H1 (cell line): ENCODE results near the gene WASHC3. TPM values are rescaled to one million over a fixed set of nuclear protein-coding genes. Genes with fewer than 3 reads are reported as not detected.

ENCODE experiments used
- CTCF ChIA-PET: fragments of 300-600 bp; sonication (Branson Sonifier 250); formaldehyde crosslinking; loops from one replicate; lab custom pipeline; 2021; ENCODE audit not compliant: partially characterized antibody; lab: Charles Lee
- POLR2A ChIA-PET: fragments of 300-600 bp; sonication (Branson Sonifier 250); formaldehyde crosslinking; loops from one replicate; lab custom pipeline; 2021; ENCODE audit warnings: inconsistent platforms; ENCODE audit not compliant: partially characterized antibody; lab: Charles Lee
- DNase-seq, 2 experiments: peaks; one replicate each; pipeline versions ENCODE4 v3.0.0 to v3.0.0-alpha.2; 2010 to 2022; ENCODE audit warnings: low spot score in 2 of 2, low read depth in 1 of 2, mixed read lengths in 1 of 2
- FAIRE-seq: peaks from 2 replicates; lab custom pipeline; 2011; peaks lifted over from hg19 to GRCh38; lab: Jason Lieb, UNC
- H2AFZ ChIP-seq: 2 replicates; pipeline ENCODE4 v1.8.1; 2012; ENCODE audit warnings: low read length, inconsistent platforms
- H2AK5ac ChIP-seq: 2 replicates; pipeline ENCODE4 v1.6.1; 2013; ENCODE audit warnings: low read depth, low read length
- H2BK120ac ChIP-seq: replicated peaks from 2 replicates; pipeline ENCODE3; 2013; ENCODE audit warnings: low read depth, low read length, inconsistent platforms
- H2BK12ac ChIP-seq: 2 replicates; pipeline ENCODE4 v1.6.1; 2013; ENCODE audit warnings: low read depth, low read length
- H2BK15ac ChIP-seq: 2 replicates; pipeline ENCODE4 v1.6.1; 2013; ENCODE audit warnings: low read length
- H2BK20ac ChIP-seq: 2 replicates; pipeline ENCODE4 v1.6.1; 2013; ENCODE audit warnings: low read length
- H2BK5ac ChIP-seq: 2 replicates; pipeline ENCODE4 v1.6.1; 2013; ENCODE audit warnings: low read depth, low read length
- H3K14ac ChIP-seq: 2 replicates; pipeline ENCODE4 v1.6.1; 2013; ENCODE audit warnings: inconsistent platforms; ENCODE audit not compliant: insufficient read length
- H3K18ac ChIP-seq: 2 replicates; pipeline ENCODE4 v1.6.1; 2013; ENCODE audit warnings: low read length; ENCODE audit errors: extremely low read depth
- H3K23ac ChIP-seq: 2 replicates; pipeline ENCODE4 v1.6.1; 2013; ENCODE audit warnings: inconsistent platforms; ENCODE audit not compliant: insufficient read length
- H3K23me2 ChIP-seq: 2 replicates; pipeline ENCODE4 v1.6.1; 2013; ENCODE audit warnings: low read depth, low read length
- H3K27ac ChIP-seq: 2 replicates; pipeline ENCODE4 v1.6.1; 2011; ENCODE audit warnings: low read depth, low read length, inconsistent platforms
- H3K27me3 ChIP-seq, 4 experiments: replicated peaks in 1 of 4; 1 replicate in 1 of 4; 2 replicates in 3 of 4; pipeline versions ENCODE4 v1.6.1 to v1.8.1; 2011 to 2013; ENCODE audit warnings: low read length in 3 of 4, mild to moderate bottlenecking in 3 of 4, inconsistent platforms in 2 of 4, mixed read lengths in 2 of 4, moderate library complexity in 1 of 4; ENCODE audit not compliant: control insufficient read depth in 3 of 4, insufficient read depth in 3 of 4; ENCODE audit errors: extremely low read depth in 1 of 4
- H3K36me3 ChIP-seq, 4 experiments: 2 replicates each; pipeline versions ENCODE4 v1.6.1 to v1.8.1; 2011 to 2013; ENCODE audit warnings: mild to moderate bottlenecking in 4 of 4, low read length in 3 of 4, moderate library complexity in 2 of 4, control low read depth in 1 of 4, inconsistent platforms in 1 of 4; ENCODE audit not compliant: insufficient read depth in 4 of 4, control insufficient read depth in 2 of 4
- H3K4ac ChIP-seq: replicated peaks from 2 replicates; pipeline ENCODE3; 2013; ENCODE audit warnings: low read length, low read depth, mixed read lengths, inconsistent platforms; ENCODE audit not compliant: insufficient read length
- H3K4me1 ChIP-seq, 4 experiments: replicated peaks in 1 of 4; 1 replicate in 1 of 4; 2 replicates in 3 of 4; pipeline versions ENCODE4 v1.6.1 to v1.8.1; 2011 to 2013; ENCODE audit warnings: low read length in 3 of 4, inconsistent platforms in 2 of 4, mixed read lengths in 1 of 4; ENCODE audit not compliant: insufficient read depth in 4 of 4, control insufficient read depth in 3 of 4
- H3K4me2 ChIP-seq, 2 experiments: 2 replicates each; pipeline versions ENCODE4 v1.6.1 to v1.8.1; 2011 to 2013; ENCODE audit warnings: low read depth in 2 of 2, low read length in 2 of 2, control low read depth in 1 of 2, inconsistent platforms in 1 of 2, mild to moderate bottlenecking in 1 of 2; ENCODE audit not compliant: insufficient read depth in 1 of 2
- H3K4me3 ChIP-seq, 4 experiments: fragments of 200-600, 300-600 bp in 1 of 4; sonication (generic), shearing (Covaris generic), sonication (Bioruptor Twin) in 1 of 4; 2 replicates each; pipeline versions ENCODE4 v1.5.1 to v1.8.1; 2011 to 2016; ENCODE audit warnings: low read length in 4 of 4, low read depth in 3 of 4, control low read depth in 2 of 4, inconsistent platforms in 2 of 4, mild to moderate bottlenecking in 2 of 4, mixed read lengths in 1 of 4, moderate library complexity in 1 of 4; ENCODE audit not compliant: insufficient read depth in 2 of 4; ENCODE audit errors: extremely low read depth in 1 of 4
- H3K56ac ChIP-seq: replicated peaks from 2 replicates; pipeline ENCODE3; 2013; ENCODE audit warnings: low read depth, mild to moderate bottlenecking, mixed read lengths, low read length, inconsistent platforms; ENCODE audit not compliant: insufficient read length
- H3K79me1 ChIP-seq: 2 replicates; pipeline ENCODE4 v1.6.1; 2013; ENCODE audit warnings: low read depth, low read length, control low read depth
- H3K79me2 ChIP-seq, 2 experiments: 2 replicates each; pipeline versions ENCODE4 v1.6.1 to v1.8.1; 2012 to 2013; ENCODE audit warnings: low read length in 2 of 2, mild to moderate bottlenecking in 2 of 2, inconsistent platforms in 1 of 2; ENCODE audit not compliant: insufficient read depth in 2 of 2, control insufficient read depth in 1 of 2
- H3K9ac ChIP-seq, 4 experiments: replicated peaks in 1 of 4; 1 replicate in 1 of 4; 2 replicates in 3 of 4; pipeline versions ENCODE4 v1.6.1 to v1.8.1; 2011 to 2013; ENCODE audit warnings: low read depth in 3 of 4, low read length in 3 of 4, control low read depth in 2 of 4, mild to moderate bottlenecking in 2 of 4, moderate library complexity in 2 of 4, inconsistent platforms in 1 of 4; ENCODE audit errors: extremely low read depth in 1 of 4
- H3K9me3 ChIP-seq, 2 experiments: 2 replicates each; pipeline versions ENCODE4 v1.6.1 to v1.8.1; 2012 to 2013; ENCODE audit warnings: mild to moderate bottlenecking in 2 of 2, moderate library complexity in 2 of 2, control low read depth in 1 of 2, inconsistent platforms in 1 of 2, low read depth in 1 of 2, low read length in 1 of 2, mixed read lengths in 1 of 2; ENCODE audit not compliant: insufficient read depth in 2 of 2
- H4K20me1 ChIP-seq, 2 experiments: replicated peaks in 1 of 2; 2 replicates each; pipeline versions ENCODE3 to v1.8.1; 2011 to 2013; ENCODE audit warnings: inconsistent platforms in 2 of 2, low read length in 2 of 2, mild to moderate bottlenecking in 1 of 2; ENCODE audit not compliant: insufficient read depth in 2 of 2, control insufficient read depth in 1 of 2
- H4K5ac ChIP-seq: 2 replicates; pipeline ENCODE4 v1.6.1; 2013; ENCODE audit warnings: low read length, low read depth, mixed read lengths, inconsistent platforms; ENCODE audit not compliant: insufficient read length
- H4K8ac ChIP-seq: 2 replicates; pipeline ENCODE4 v1.8.0; 2013; ENCODE audit warnings: mild to moderate bottlenecking, moderate library complexity, low read length, inconsistent platforms; ENCODE audit not compliant: insufficient read depth; ENCODE audit errors: extremely low read depth
- H4K91ac ChIP-seq: replicated peaks from 2 replicates; pipeline ENCODE3; 2013; ENCODE audit warnings: low read length, mixed read lengths, inconsistent platforms; ENCODE audit not compliant: insufficient read length
- CBX8 ChIP-seq: fragments of 300-800, 300-1000 bp; sonication (generic); IDR thresholded peaks from 2 replicates; pipeline ENCODE4 v1.7.1; 2016; ENCODE audit warnings: low read depth, low read length, borderline replicate concordance
- CHD2 ChIP-seq: IDR thresholded peaks from 2 replicates; pipeline ENCODE4 v1.6.1; 2012; ENCODE audit warnings: low read length, improper control_type of control experiment
- EP300 ChIP-seq, 2 experiments: IDR thresholded peaks; 1 replicate in 1 of 2; 2 replicates in 1 of 2; pipeline ENCODE4 v1.6.1; 2011 to 2012; ENCODE audit warnings: low read depth in 2 of 2, low read length in 2 of 2, mild to moderate bottlenecking in 2 of 2, borderline replicate concordance in 1 of 2, inconsistent platforms in 1 of 2, moderate library complexity in 1 of 2
- FOSL1 ChIP-seq: IDR thresholded peaks from 2 replicates; pipeline ENCODE4 v1.6.1; 2011; ENCODE audit warnings: mild to moderate bottlenecking, low read depth, low read length, moderate library complexity; ENCODE audit not compliant: insufficient read depth
- GTF2F1 ChIP-seq: IDR thresholded peaks from 2 replicates; pipeline ENCODE4 v1.6.1; 2012; ENCODE audit warnings: low read depth, low read length, improper control_type of control experiment, borderline replicate concordance
- NANOG ChIP-seq: IDR thresholded peaks from 2 replicates; pipeline ENCODE4 v1.6.1; 2011; ENCODE audit warnings: low read length, low read depth, mild to moderate bottlenecking, inconsistent platforms; ENCODE audit not compliant: insufficient read depth, poor library complexity, severe bottlenecking
- POLR2AphosphoS5 ChIP-seq: IDR thresholded peaks from 2 replicates; pipeline ENCODE4 v1.6.1; 2011; ENCODE audit warnings: low read depth, low read length
- RBBP5 ChIP-seq: IDR thresholded peaks from 2 replicates; pipeline ENCODE4 v1.7.1; 2012; ENCODE audit warnings: low read depth, mild to moderate bottlenecking, inconsistent platforms, low read length, moderate library complexity, borderline replicate concordance
- SAP30 ChIP-seq: fragments of 300-600 bp; sonication (generic); IDR thresholded peaks from 2 replicates; pipeline ENCODE4 v1.7.1; 2012; ENCODE audit warnings: low read length, moderate library complexity, mild to moderate bottlenecking, inconsistent platforms; ENCODE audit not compliant: insufficient read depth, insufficient replicate concordance
- SRF ChIP-seq: IDR thresholded peaks from 2 replicates; pipeline ENCODE4 v1.6.1; 2011; ENCODE audit warnings: mild to moderate bottlenecking, low read depth, low read length, moderate library complexity
- TBP ChIP-seq: IDR thresholded peaks from 2 replicates; pipeline ENCODE4 v1.6.1; 2011; ENCODE audit warnings: low read depth, low read length, improper control_type of control experiment
- TEAD4 ChIP-seq: IDR thresholded peaks from 2 replicates; pipeline ENCODE4 v1.6.1; 2012; ENCODE audit warnings: low read depth, low read length, inconsistent platforms, mixed read lengths
- USF2 ChIP-seq: IDR thresholded peaks from 2 replicates; pipeline ENCODE4 v1.6.1; 2011; ENCODE audit warnings: low read length, improper control_type of control experiment
- WGBS, 2 experiments: shearing (Covaris generic) in 1 of 2; methylation state at CpG; one replicate each; pipeline versions ENCODE4 v1.1.6 to v1.1.7; 2013 to 2015; ENCODE audit warnings: low lambda C conversion rate in 2 of 2, mixed read lengths in 2 of 2, inconsistent platforms in 1 of 2, low coverage in 1 of 2, missing lambda C conversion rate in 1 of 2; ENCODE audit not compliant: insufficient replicate concordance in 2 of 2, insufficient coverage in 1 of 2, insufficient read length in 1 of 2; ENCODE audit errors: extremely low coverage in 1 of 2, missing lambda C conversion rate in 1 of 2; 5-methylcytosine and 5-hydroxymethylcytosine counted together
- polyA plus RNA-seq, 7 experiments: library from polyadenylated mRNA; depleted of rRNA in 3 of 7; stranded (reverse) in 5 of 7; unstranded in 2 of 7; fragments of >200 nt in 5 of 7; fragments of 200-250 nt in 2 of 7; gene quantifications; 1 replicate in 5 of 7; 2 replicates in 1 of 7; 4 replicates in 1 of 7; pipeline versions ENCODE4 v1.2.1 to v1.2.3, GENCODE V29; 2011 to 2013; ENCODE audit warnings: missing spikeins in 2 of 7, mixed read lengths in 2 of 7
- total RNA-seq: library from RNA; stranded (reverse); fragmentation: NEBNext Ultra II Directional; extraction: Animal tissue kit (Norgen Biotek cat#: 25700); gene quantifications from 2 replicates; pipeline ENCODE4 v1.2.1, GENCODE V29; 2021

WASHC3 gene
- total and polyA plus RNA-seq, 2 of the 8 experiments (the other 6 are each of a cell fraction or from before 2014, with no cell fraction given): 7.4 to 8.3 TPM

GRCh38 chr12:101967506-101967905 is 94.3 kb downstream of the WASHC3 start:
- Histone ChIP-seq H4K8ac (no peak overlapping the region), H2AK5ac (no peak overlapping the region), H3K4me2 (no peak overlapping the region), H3K14ac (no peak overlapping the region), H4K5ac (no peak overlapping the region), H3K27ac (no peak overlapping the region), H3K4me3 (no peak overlapping the region), H2AFZ (no peak overlapping the region), H3K23me2 (no peaks in the 10 kb centered on the region), H3K9ac (no peak overlapping the region), H2BK15ac (no peak overlapping the region), H3K79me1 (no peaks in the 10 kb centered on the region), H3K56ac (no peak overlapping the region), H3K9me3 (no peaks in the 10 kb centered on the region), H3K4ac (no peak overlapping the region), H2BK120ac (no peak overlapping the region), H2BK12ac (no peak overlapping the region), H3K79me2 (no peaks in the 10 kb centered on the region), H3K23ac (no peak overlapping the region), H3K4me1 (no peaks in the 10 kb centered on the region), H3K36me3 (no peaks in the 10 kb centered on the region), H3K18ac (no peak overlapping the region), H3K27me3 (no peaks in the 10 kb centered on the region), H2BK20ac (no peak overlapping the region), H4K20me1 (no peaks in the 10 kb centered on the region), H4K91ac (no peak overlapping the region), H2BK5ac (no peak overlapping the region)
- whole genome bisulfite sequencing, 2 experiments: 82% methylated on average over 4 of the region's 4 CpGs; no CpG with 5 or more reads in 1 of the 2 experiments
- ChIA-PET CTCF (interaction anchor here (0.6 to 1.9 kb wide), 3 partner anchors 10 to 844 kb away, joined by 3 to 5 read pairs (median 3); no protein-coding TSS in a partner anchor), POLR2A (no interaction called here)
- no peak for FAIRE-seq
- DNase-seq: no peak
- no peak for TF ChIP-seq CBX8
- TF ChIP-seq NANOG: no peak
- no peak for TF ChIP-seq SRF
- no peak for TF ChIP-seq USF2
- TF ChIP-seq FOSL1: no peak
- no peak for TF ChIP-seq TEAD4
- TF ChIP-seq EP300 (IDR thresholded peaks at IDR 0.05; ENCODE audit: borderline replicate concordance in 1 of 2, low read depth in 2 of 2, low read length in 2 of 2): no peak
- no peak for TF ChIP-seq CHD2
- TF ChIP-seq SAP30: no peak
- TF ChIP-seq RBBP5: no peak
- TF ChIP-seq POLR2AphosphoS5: no peak
- no peak for TF ChIP-seq TBP
- TF ChIP-seq GTF2F1: no peak
